GM12891 (cell line): Measurements from ENCODE around the gene FOXR1. TPM values are rescaled to one million over a fixed set of nuclear protein-coding genes. Genes with fewer than 3 reads are reported as not detected.

Experiments
- DNase-seq: peaks from one replicate; pipeline ENCODE4 v3.0.0; 2011; ENCODE audit warnings: low spot score; ENCODE audit not compliant: insufficient read length
- FAIRE-seq: peaks from 2 replicates; lab custom pipeline; 2011; peaks lifted over from hg19 to GRCh38; lab: Jason Lieb, UNC
- PAX5 ChIP-seq: IDR thresholded peaks from 2 replicates; pipeline ENCODE4 v1.6.1; 2011; ENCODE audit warnings: low read length, moderate library complexity, mild to moderate bottlenecking; ENCODE audit not compliant: insufficient read depth, severe bottlenecking
- POLR2A ChIP-seq: IDR thresholded peaks from 2 replicates; pipeline ENCODE4 v1.6.1; 2011; ENCODE audit warnings: low read depth, low read length, control low read depth
- POLR2AphosphoS5 ChIP-seq: IDR thresholded peaks from 2 replicates; pipeline ENCODE4 v1.6.1; 2011; ENCODE audit warnings: low read depth, low read length, control low read depth
- POU2F2 ChIP-seq: IDR thresholded peaks from 2 replicates; pipeline ENCODE4 v1.6.1; 2011; ENCODE audit warnings: low read depth, mild to moderate bottlenecking, control low read depth, low read length, moderate library complexity
- SPI1 ChIP-seq: IDR thresholded peaks from 2 replicates; pipeline ENCODE4 v1.6.1; 2011; ENCODE audit warnings: low read depth, low read length, control low read depth
- TAF1 ChIP-seq: IDR thresholded peaks from 2 replicates; pipeline ENCODE4 v1.6.1; 2011; ENCODE audit warnings: low read depth, low read length, control low read depth
- polyA plus RNA-seq: library from polyadenylated mRNA; unstranded; fragments of >200 nt; gene quantifications from one replicate; pipeline ENCODE4 v1.2.1, GENCODE V29; 2012; ENCODE audit warnings: low read depth, missing spikeins, inconsistent platforms; ENCODE audit not compliant: missing spikeins

The FOXR1 gene
- not detected for polyA plus RNA-seq

- TF ChIP-seq TAF1 (no peak), POLR2A (no peak), SPI1 (no peak), PAX5 (no peak), POU2F2 (no peak), POLR2AphosphoS5 (no peak)
- FAIRE-seq = no peak
- DNase-seq = no peak
Measured at GRCh38 chr11:118971646-118972045, at the start of gene FOXR1. FOXR1 (plus strand) TSS chr11:118971761; CDS start chr11:118971932, 171 bp downstream.

- FAIRE-seq = no peak
- no peak for TF ChIP-seq POLR2A
- no peak for TF ChIP-seq PAX5
- no peak for TF ChIP-seq SPI1
- TF ChIP-seq POLR2AphosphoS5 = no peak
- no peak for TF ChIP-seq TAF1
- TF ChIP-seq POU2F2 = no peak
- no peak for DNase-seq
Measured at GRCh38 chr11:118921929-118922744, 49.4 kb upstream of the FOXR1 start.

GRCh38 chr11:118922745-118923627, 48.6 kb upstream of the FOXR1 start:
- FAIRE-seq = no peak
- no peak for TF ChIP-seq TAF1
- no peak for TF ChIP-seq PAX5
- TF ChIP-seq POU2F2 = no peak
- no peak for TF ChIP-seq SPI1
- TF ChIP-seq POLR2A = no peak
- no peak for TF ChIP-seq POLR2AphosphoS5
- DNase-seq = no peak

GRCh38 chr11:118923721-118924587, 47.6 kb upstream of the FOXR1 start:
- FAIRE-seq (no peak), DNase-seq (no peak)
- no peak for TF ChIP-seq SPI1
- no peak for TF ChIP-seq PAX5

- peak; percentile 81 for FAIRE-seq
- TF ChIP-seq SPI1 (no peak), POU2F2 (no peak), PAX5 (peak; percentile 67)
- peak; percentile 84 for DNase-seq
Measured at GRCh38 chr11:118924591-118925585, 46.7 kb upstream of the FOXR1 start.

- DNase-seq (no peak), FAIRE-seq (no peak)
- no peak for TF ChIP-seq PAX5
- TF ChIP-seq POU2F2 = no peak
- TF ChIP-seq POLR2A = no peak
- no peak for TF ChIP-seq POLR2AphosphoS5
- TF ChIP-seq SPI1 = no peak
- TF ChIP-seq TAF1 = no peak
Measured at GRCh38 chr11:118927554-118928100, 43.9 kb upstream of the FOXR1 start.

GRCh38 chr11:118928101-118928869, 43.3 kb upstream of the FOXR1 start:
- no peak for TF ChIP-seq PAX5
- TF ChIP-seq TAF1 = peak; percentile 22; the same call in 1 of the 2 replicates
- FAIRE-seq (peak; percentile 92), DNase-seq (peak; percentile 79)
